H9 (cell line): ENCODE data around the gene GPC3. TPM values are rescaled to one million over a fixed set of nuclear protein-coding genes. Genes with fewer than 3 reads are reported as not detected.

Experiments
- DNase-seq: peaks from one replicate; pipeline ENCODE4 v3.0.0-alpha.2; 2017
- H2AFZ ChIP-seq: one replicate; pipeline ENCODE4 v1.6.1; 2013; ENCODE audit warnings: mild to moderate bottlenecking, low read length, control low read depth, moderate library complexity
- H2AK5ac ChIP-seq: 2 replicates; pipeline ENCODE4 v1.6.1; 2013; ENCODE audit warnings: low read length, control low read depth, mixed read lengths; ENCODE audit not compliant: insufficient read length
- H2BK120ac ChIP-seq: one replicate; pipeline ENCODE4 v1.6.1; 2013; ENCODE audit warnings: low read depth, mild to moderate bottlenecking, low read length, control low read depth, inconsistent platforms; ENCODE audit not compliant: poor library complexity, severe bottlenecking
- H2BK12ac ChIP-seq: 2 replicates; pipeline ENCODE4 v1.6.1; 2013; ENCODE audit warnings: low read length, control low read depth, mixed read lengths, low read depth; ENCODE audit not compliant: insufficient read length
- H2BK15ac ChIP-seq: 2 replicates; pipeline ENCODE4 v1.6.1; 2013; ENCODE audit warnings: low read depth, low read length, control low read depth
- H2BK20ac ChIP-seq: one replicate; pipeline ENCODE4 v1.6.1; 2013; ENCODE audit warnings: low read depth, mild to moderate bottlenecking, low read length, control low read depth, inconsistent platforms; ENCODE audit not compliant: poor library complexity, severe bottlenecking
- H2BK5ac ChIP-seq: 2 replicates; pipeline ENCODE4 v1.6.1; 2013; ENCODE audit warnings: low read length, control low read depth, mixed read lengths; ENCODE audit not compliant: insufficient read length
- H3K14ac ChIP-seq: 2 replicates; pipeline ENCODE4 v1.6.1; 2013; ENCODE audit warnings: low read length, control low read depth; ENCODE audit not compliant: insufficient read depth
- H3K18ac ChIP-seq: 2 replicates; pipeline ENCODE4 v1.6.1; 2013; ENCODE audit warnings: low read depth, mild to moderate bottlenecking, mixed read lengths, low read length, control low read depth; ENCODE audit not compliant: insufficient read length
- H3K23ac ChIP-seq: 2 replicates; pipeline ENCODE4 v1.6.1; 2013; ENCODE audit warnings: low read length, control low read depth, mixed read lengths, low read depth; ENCODE audit not compliant: insufficient read length
- H3K23me2 ChIP-seq: 2 replicates; pipeline ENCODE4 v1.6.1; 2013; ENCODE audit warnings: low read depth, mild to moderate bottlenecking, mixed read lengths, low read length, control low read depth; ENCODE audit not compliant: insufficient read length, poor library complexity, severe bottlenecking
- H3K27ac ChIP-seq: 2 replicates; pipeline ENCODE4 v1.5.1; 2013; ENCODE audit warnings: low read length, control low read depth, mixed read lengths, low read depth; ENCODE audit not compliant: insufficient read length
- H3K27me3 ChIP-seq: 2 replicates; pipeline ENCODE4 v1.6.1; 2013; ENCODE audit warnings: low read length, control low read depth, inconsistent platforms; ENCODE audit not compliant: insufficient read depth
- H3K4ac ChIP-seq: 2 replicates; pipeline ENCODE4 v1.6.1; 2013; ENCODE audit warnings: low read depth, mild to moderate bottlenecking, control low read depth, inconsistent platforms, low read length, moderate library complexity
- H3K4me1 ChIP-seq: 2 replicates; pipeline ENCODE4 v1.6.1; 2013; ENCODE audit warnings: low read length, control low read depth, inconsistent platforms; ENCODE audit not compliant: insufficient read depth
- H3K4me2 ChIP-seq: 2 replicates; pipeline ENCODE4 v1.6.1; 2013; ENCODE audit warnings: low read length, control low read depth, mixed read lengths; ENCODE audit not compliant: insufficient read length, insufficient read depth
- H3K56ac ChIP-seq: 2 replicates; pipeline ENCODE4 v1.6.1; 2013; ENCODE audit warnings: low read depth, mild to moderate bottlenecking, mixed read lengths, low read length, control low read depth; ENCODE audit not compliant: insufficient read length
- H3K79me1 ChIP-seq: 2 replicates; pipeline ENCODE4 v1.6.1; 2013; ENCODE audit warnings: low read depth, mild to moderate bottlenecking, moderate library complexity, low read length, control low read depth, inconsistent platforms; ENCODE audit not compliant: insufficient read depth, poor library complexity, severe bottlenecking
- H3K79me2 ChIP-seq: 2 replicates; pipeline ENCODE4 v1.6.1; 2013; ENCODE audit warnings: low read length, control low read depth, inconsistent platforms; ENCODE audit not compliant: insufficient read depth
- H3K9ac ChIP-seq: 2 replicates; pipeline ENCODE4 v1.6.1; 2013; ENCODE audit warnings: low read length, control low read depth, mixed read lengths; ENCODE audit not compliant: insufficient read length; ENCODE audit errors: extremely low read depth
- H3K9me3 ChIP-seq: one replicate; pipeline ENCODE4 v1.6.1; 2013; ENCODE audit warnings: low read depth, low read length, inconsistent platforms; ENCODE audit not compliant: control insufficient read depth
- H3T11ph ChIP-seq: one replicate; pipeline ENCODE4 v1.6.1; 2013; ENCODE audit warnings: mild to moderate bottlenecking, low read length, control low read depth, inconsistent platforms
- H4K20me1 ChIP-seq: one replicate; pipeline ENCODE4 v1.6.1; 2013; ENCODE audit not compliant: control insufficient read depth, insufficient read length, insufficient read depth
- H4K5ac ChIP-seq: 2 replicates; pipeline ENCODE4 v1.6.1; 2013; ENCODE audit warnings: low read depth, mild to moderate bottlenecking, mixed read lengths, low read length, control low read depth; ENCODE audit not compliant: insufficient read length
- H4K8ac ChIP-seq: replicated peaks from 2 replicates; pipeline ENCODE4 v1.6.1; 2013; ENCODE audit warnings: low read length, control low read depth, mixed read lengths, low read depth; ENCODE audit not compliant: insufficient read length
- H4K91ac ChIP-seq: 2 replicates; pipeline ENCODE4 v1.6.1; 2013; ENCODE audit warnings: low read depth, mild to moderate bottlenecking, moderate library complexity, mixed read lengths, low read length, control low read depth; ENCODE audit not compliant: insufficient read length
- H3K27ac Mint-ChIP-seq, 3 experiments: 2 replicates in 2 of 3; 3 replicates in 1 of 3; pipeline ENCODE4 v1.8.0; 2020 to 2021; ENCODE audit warnings: mixed read lengths in 3 of 3, mild to moderate bottlenecking in 1 of 3, moderate library complexity in 1 of 3
- H3K27me3 Mint-ChIP-seq: 2 replicates; pipeline ENCODE4 v1.8.0; 2021; ENCODE audit warnings: low read depth, mild to moderate bottlenecking, moderate library complexity, mixed read lengths
- H3K36me3 Mint-ChIP-seq, 3 experiments: 2 replicates in 2 of 3; 3 replicates in 1 of 3; pipeline ENCODE4 v1.8.0; 2020 to 2021; ENCODE audit warnings: low read depth in 3 of 3, mixed read lengths in 3 of 3; ENCODE audit not compliant: insufficient read depth in 1 of 3
- H3K4me1 Mint-ChIP-seq, 2 experiments: 2 replicates each; pipeline ENCODE4 v1.8.0; 2020; ENCODE audit warnings: mixed read lengths in 2 of 2
- H3K4me3 Mint-ChIP-seq, 2 experiments: 2 replicates in 1 of 2; 3 replicates in 1 of 2; pipeline ENCODE4 v1.8.0; 2020 to 2021; ENCODE audit warnings: mild to moderate bottlenecking in 2 of 2, mixed read lengths in 2 of 2, moderate library complexity in 1 of 2
- H3K9me3 Mint-ChIP-seq, 2 experiments: 2 replicates in 1 of 2; 3 replicates in 1 of 2; pipeline ENCODE4 v1.8.0; 2020; ENCODE audit warnings: mild to moderate bottlenecking in 2 of 2, mixed read lengths in 2 of 2, moderate library complexity in 1 of 2
- CTCF ChIP-seq: fragments of 200-600 bp; sonication (generic); conservative IDR thresholded peaks from 3 replicates; pipeline ENCODE4 v1.8.0; 2021; ENCODE audit warnings: antibody characterized with exemption, mild to moderate bottlenecking
- WGBS: extraction: QIAGEN DNeasy Blood & Tissue Kit; methylation state at CpG from one replicate; pipeline ENCODE4 v1.1.7; 2013; ENCODE audit warnings: missing lambda C conversion rate, low lambda C conversion rate, mixed read lengths; ENCODE audit not compliant: insufficient read length; ENCODE audit errors: extremely low coverage; 5-methylcytosine and 5-hydroxymethylcytosine counted together
- total RNA-seq: library from RNA; stranded (reverse); gene quantifications from 2 replicates; pipeline ENCODE4 v1.2.1, GENCODE V29; 2021

GPC3 gene
- total RNA-seq, 1 experiment from 2014 or later: 108 TPM

DNA sequence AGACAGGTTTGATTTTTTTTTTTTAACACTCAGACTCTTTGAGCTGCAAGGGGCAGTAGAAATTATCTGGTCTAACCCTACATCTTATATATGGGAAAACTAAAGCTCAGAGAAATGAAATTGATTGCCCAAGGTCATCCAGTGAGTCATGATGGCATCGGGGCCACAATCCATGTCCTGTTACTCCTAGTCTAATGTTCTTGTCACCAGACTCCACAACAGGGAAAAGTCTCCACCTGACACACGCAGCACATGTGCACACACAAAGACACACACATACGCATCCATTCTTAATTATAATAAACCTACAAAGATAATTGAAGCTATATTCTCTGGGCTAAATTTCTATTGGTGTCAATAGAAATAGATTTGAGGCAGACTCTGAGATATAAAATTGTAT lies 48.4 kb downstream of the GPC3 start:
- Histone ChIP-seq H3K23ac (no peak overlapping the region), H4K91ac (no peak overlapping the region), H3K9me3 (no peaks in the 10 kb centered on the region), H2AFZ (no peak overlapping the region), H3K18ac (no peak overlapping the region), H4K5ac (no peak overlapping the region), H3K4ac (no peak overlapping the region), H2BK5ac (no peak overlapping the region), H2BK120ac (no peak overlapping the region), H3K27me3 (no peaks in the 10 kb centered on the region), H3K9ac (no peak overlapping the region), H3K27ac (no peak overlapping the region), H3K14ac (no peak overlapping the region), H3K56ac (no peak overlapping the region), H3K4me1 (no peaks in the 10 kb centered on the region), H2BK15ac (no peak overlapping the region), H4K8ac (no peak overlapping the region), H2BK12ac (no peak overlapping the region), H2AK5ac (no peak overlapping the region), H3K79me2 (no peaks in the 10 kb centered on the region), H3K4me2 (no peak overlapping the region), H3T11ph (no peak overlapping the region), H4K20me1 (no peaks in the 10 kb centered on the region), H2BK20ac (no peak overlapping the region), H3K79me1 (no peaks in the 10 kb centered on the region), H3K23me2 (no peaks in the 10 kb centered on the region)
- WGBS: no CpG with 5 or more reads among the region's 3 CpGs
- H3K4me1 Mint-ChIP-seq: peaks cover 13 to 27% of the 10 kb centered on the region in 2 experiments
- no peak for TF ChIP-seq CTCF
- peaks cover 0 to 2% (median 0%) of the 10 kb centered on the region in 3 experiments; a peak in 1 of 7 replicates for H3K36me3 Mint-ChIP-seq
- no peaks in the 10 kb centered on the region for H3K27me3 Mint-ChIP-seq
- no peak for DNase-seq
- no peak overlapping the region for H3K4me3 Mint-ChIP-seq
- 0 out of 5 replicates have a peak, but pooled peaks cover 0 to 3% of the 10 kb centered on the region in 2 experiments for H3K9me3 Mint-ChIP-seq
- H3K27ac Mint-ChIP-seq: peak overlapping the region in 2 of 3 experiments; percentile 19 to 28; a peak in 2 of 7 replicates
